H9 (cell line): ENCODE data around the gene EOGT. TPM values are rescaled to one million over a fixed set of nuclear protein-coding genes. Genes with fewer than 3 reads are reported as not detected.

ENCODE experiments used
- DNase-seq: peaks from one replicate; pipeline ENCODE4 v3.0.0-alpha.2; 2017
- H2AFZ ChIP-seq: one replicate; pipeline ENCODE4 v1.6.1; 2013; ENCODE audit warnings: mild to moderate bottlenecking, low read length, control low read depth, moderate library complexity
- H2AK5ac ChIP-seq: 2 replicates; pipeline ENCODE4 v1.6.1; 2013; ENCODE audit warnings: low read length, control low read depth, mixed read lengths; ENCODE audit not compliant: insufficient read length
- H2BK120ac ChIP-seq: one replicate; pipeline ENCODE4 v1.6.1; 2013; ENCODE audit warnings: low read depth, mild to moderate bottlenecking, low read length, control low read depth, inconsistent platforms; ENCODE audit not compliant: poor library complexity, severe bottlenecking
- H2BK12ac ChIP-seq: 2 replicates; pipeline ENCODE4 v1.6.1; 2013; ENCODE audit warnings: low read length, control low read depth, mixed read lengths, low read depth; ENCODE audit not compliant: insufficient read length
- H2BK15ac ChIP-seq: 2 replicates; pipeline ENCODE4 v1.6.1; 2013; ENCODE audit warnings: low read depth, low read length, control low read depth
- H2BK20ac ChIP-seq: one replicate; pipeline ENCODE4 v1.6.1; 2013; ENCODE audit warnings: low read depth, mild to moderate bottlenecking, low read length, control low read depth, inconsistent platforms; ENCODE audit not compliant: poor library complexity, severe bottlenecking
- H2BK5ac ChIP-seq: 2 replicates; pipeline ENCODE4 v1.6.1; 2013; ENCODE audit warnings: low read length, control low read depth, mixed read lengths; ENCODE audit not compliant: insufficient read length
- H3K14ac ChIP-seq: 2 replicates; pipeline ENCODE4 v1.6.1; 2013; ENCODE audit warnings: low read length, control low read depth; ENCODE audit not compliant: insufficient read depth
- H3K18ac ChIP-seq: 2 replicates; pipeline ENCODE4 v1.6.1; 2013; ENCODE audit warnings: low read depth, mild to moderate bottlenecking, mixed read lengths, low read length, control low read depth; ENCODE audit not compliant: insufficient read length
- H3K23ac ChIP-seq: 2 replicates; pipeline ENCODE4 v1.6.1; 2013; ENCODE audit warnings: low read length, control low read depth, mixed read lengths, low read depth; ENCODE audit not compliant: insufficient read length
- H3K23me2 ChIP-seq: 2 replicates; pipeline ENCODE4 v1.6.1; 2013; ENCODE audit warnings: low read depth, mild to moderate bottlenecking, mixed read lengths, low read length, control low read depth; ENCODE audit not compliant: insufficient read length, poor library complexity, severe bottlenecking
- H3K27ac ChIP-seq: 2 replicates; pipeline ENCODE4 v1.5.1; 2013; ENCODE audit warnings: low read length, control low read depth, mixed read lengths, low read depth; ENCODE audit not compliant: insufficient read length
- H3K27me3 ChIP-seq: 2 replicates; pipeline ENCODE4 v1.6.1; 2013; ENCODE audit warnings: low read length, control low read depth, inconsistent platforms; ENCODE audit not compliant: insufficient read depth
- H3K4ac ChIP-seq: 2 replicates; pipeline ENCODE4 v1.6.1; 2013; ENCODE audit warnings: low read depth, mild to moderate bottlenecking, control low read depth, inconsistent platforms, low read length, moderate library complexity
- H3K4me1 ChIP-seq: 2 replicates; pipeline ENCODE4 v1.6.1; 2013; ENCODE audit warnings: low read length, control low read depth, inconsistent platforms; ENCODE audit not compliant: insufficient read depth
- H3K4me2 ChIP-seq: 2 replicates; pipeline ENCODE4 v1.6.1; 2013; ENCODE audit warnings: low read length, control low read depth, mixed read lengths; ENCODE audit not compliant: insufficient read length, insufficient read depth
- H3K56ac ChIP-seq: 2 replicates; pipeline ENCODE4 v1.6.1; 2013; ENCODE audit warnings: low read depth, mild to moderate bottlenecking, mixed read lengths, low read length, control low read depth; ENCODE audit not compliant: insufficient read length
- H3K79me1 ChIP-seq: 2 replicates; pipeline ENCODE4 v1.6.1; 2013; ENCODE audit warnings: low read depth, mild to moderate bottlenecking, moderate library complexity, low read length, control low read depth, inconsistent platforms; ENCODE audit not compliant: insufficient read depth, poor library complexity, severe bottlenecking
- H3K79me2 ChIP-seq: 2 replicates; pipeline ENCODE4 v1.6.1; 2013; ENCODE audit warnings: low read length, control low read depth, inconsistent platforms; ENCODE audit not compliant: insufficient read depth
- H3K9ac ChIP-seq: 2 replicates; pipeline ENCODE4 v1.6.1; 2013; ENCODE audit warnings: low read length, control low read depth, mixed read lengths; ENCODE audit not compliant: insufficient read length; ENCODE audit errors: extremely low read depth
- H3K9me3 ChIP-seq: one replicate; pipeline ENCODE4 v1.6.1; 2013; ENCODE audit warnings: low read depth, low read length, inconsistent platforms; ENCODE audit not compliant: control insufficient read depth
- H3T11ph ChIP-seq: one replicate; pipeline ENCODE4 v1.6.1; 2013; ENCODE audit warnings: mild to moderate bottlenecking, low read length, control low read depth, inconsistent platforms
- H4K20me1 ChIP-seq: one replicate; pipeline ENCODE4 v1.6.1; 2013; ENCODE audit not compliant: control insufficient read depth, insufficient read length, insufficient read depth
- H4K5ac ChIP-seq: 2 replicates; pipeline ENCODE4 v1.6.1; 2013; ENCODE audit warnings: low read depth, mild to moderate bottlenecking, mixed read lengths, low read length, control low read depth; ENCODE audit not compliant: insufficient read length
- H4K8ac ChIP-seq: replicated peaks from 2 replicates; pipeline ENCODE4 v1.6.1; 2013; ENCODE audit warnings: low read length, control low read depth, mixed read lengths, low read depth; ENCODE audit not compliant: insufficient read length
- H4K91ac ChIP-seq: 2 replicates; pipeline ENCODE4 v1.6.1; 2013; ENCODE audit warnings: low read depth, mild to moderate bottlenecking, moderate library complexity, mixed read lengths, low read length, control low read depth; ENCODE audit not compliant: insufficient read length
- H3K27ac Mint-ChIP-seq, 3 experiments: 2 replicates in 2 of 3; 3 replicates in 1 of 3; pipeline ENCODE4 v1.8.0; 2020 to 2021; ENCODE audit warnings: mixed read lengths in 3 of 3, mild to moderate bottlenecking in 1 of 3, moderate library complexity in 1 of 3
- H3K27me3 Mint-ChIP-seq: 2 replicates; pipeline ENCODE4 v1.8.0; 2021; ENCODE audit warnings: low read depth, mild to moderate bottlenecking, moderate library complexity, mixed read lengths
- H3K36me3 Mint-ChIP-seq, 3 experiments: 2 replicates in 2 of 3; 3 replicates in 1 of 3; pipeline ENCODE4 v1.8.0; 2020 to 2021; ENCODE audit warnings: low read depth in 3 of 3, mixed read lengths in 3 of 3; ENCODE audit not compliant: insufficient read depth in 1 of 3
- H3K4me1 Mint-ChIP-seq, 2 experiments: 2 replicates each; pipeline ENCODE4 v1.8.0; 2020; ENCODE audit warnings: mixed read lengths in 2 of 2
- H3K4me3 Mint-ChIP-seq, 2 experiments: 2 replicates in 1 of 2; 3 replicates in 1 of 2; pipeline ENCODE4 v1.8.0; 2020 to 2021; ENCODE audit warnings: mild to moderate bottlenecking in 2 of 2, mixed read lengths in 2 of 2, moderate library complexity in 1 of 2
- H3K9me3 Mint-ChIP-seq, 2 experiments: 2 replicates in 1 of 2; 3 replicates in 1 of 2; pipeline ENCODE4 v1.8.0; 2020; ENCODE audit warnings: mild to moderate bottlenecking in 2 of 2, mixed read lengths in 2 of 2, moderate library complexity in 1 of 2
- WGBS: extraction: QIAGEN DNeasy Blood & Tissue Kit; methylation state at CpG from one replicate; pipeline ENCODE4 v1.1.7; 2013; ENCODE audit warnings: missing lambda C conversion rate, low lambda C conversion rate, mixed read lengths; ENCODE audit not compliant: insufficient read length; ENCODE audit errors: extremely low coverage; 5-methylcytosine and 5-hydroxymethylcytosine counted together
- total RNA-seq: library from RNA; stranded (reverse); gene quantifications from 2 replicates; pipeline ENCODE4 v1.2.1, GENCODE V29; 2021
- TF ChIP-seq, protein P1 (sequence below): fragments of 200-600 bp; sonication (generic); conservative IDR thresholded peaks from 3 replicates; pipeline ENCODE4 v1.8.0; 2021; ENCODE audit warnings: antibody characterized with exemption, mild to moderate bottlenecking

Gene EOGT
- total RNA-seq, 1 experiment from 2014 or later = 30.5 TPM

- no peak overlapping the region for H2BK12ac ChIP-seq
- no peak overlapping the region for H3K4ac ChIP-seq
- no peaks in the 10 kb centered on the region for H4K20me1 ChIP-seq
- no peak overlapping the region for H3K4me3 Mint-ChIP-seq
- H3K4me1 Mint-ChIP-seq = peaks cover 27 to 28% of the 10 kb centered on the region in 2 experiments
- no peak overlapping the region for H2BK120ac ChIP-seq
- H3K79me1 ChIP-seq = no peaks in the 10 kb centered on the region
- no peak overlapping the region for H2AFZ ChIP-seq
- H3K79me2 ChIP-seq = no peaks in the 10 kb centered on the region
- no peak overlapping the region for H3K14ac ChIP-seq
- no peak overlapping the region for H2BK15ac ChIP-seq
- H4K5ac ChIP-seq = no peak overlapping the region
- no peak overlapping the region for H3K27ac ChIP-seq
- peaks cover 6% of the 10 kb centered on the region; the same call in 1 of the 2 replicates for H3K4me1 ChIP-seq
- no peak for DNase-seq
- no peak overlapping the region for H4K91ac ChIP-seq
- no peak overlapping the region for H3K9ac ChIP-seq
- no peaks in the 10 kb centered on the region for H3K27me3 Mint-ChIP-seq
- no peak overlapping the region for H3K56ac ChIP-seq
- H2AK5ac ChIP-seq = no peak overlapping the region
- TF ChIP-seq, protein P1, sequence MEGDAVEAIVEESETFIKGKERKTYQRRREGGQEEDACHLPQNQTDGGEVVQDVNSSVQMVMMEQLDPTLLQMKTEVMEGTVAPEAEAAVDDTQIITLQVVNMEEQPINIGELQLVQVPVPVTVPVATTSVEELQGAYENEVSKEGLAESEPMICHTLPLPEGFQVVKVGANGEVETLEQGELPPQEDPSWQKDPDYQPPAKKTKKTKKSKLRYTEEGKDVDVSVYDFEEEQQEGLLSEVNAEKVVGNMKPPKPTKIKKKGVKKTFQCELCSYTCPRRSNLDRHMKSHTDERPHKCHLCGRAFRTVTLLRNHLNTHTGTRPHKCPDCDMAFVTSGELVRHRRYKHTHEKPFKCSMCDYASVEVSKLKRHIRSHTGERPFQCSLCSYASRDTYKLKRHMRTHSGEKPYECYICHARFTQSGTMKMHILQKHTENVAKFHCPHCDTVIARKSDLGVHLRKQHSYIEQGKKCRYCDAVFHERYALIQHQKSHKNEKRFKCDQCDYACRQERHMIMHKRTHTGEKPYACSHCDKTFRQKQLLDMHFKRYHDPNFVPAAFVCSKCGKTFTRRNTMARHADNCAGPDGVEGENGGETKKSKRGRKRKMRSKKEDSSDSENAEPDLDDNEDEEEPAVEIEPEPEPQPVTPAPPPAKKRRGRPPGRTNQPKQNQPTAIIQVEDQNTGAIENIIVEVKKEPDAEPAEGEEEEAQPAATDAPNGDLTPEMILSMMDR = no peak
- no CpG with 5 or more reads among the region's 5 CpGs for WGBS
- no peaks in the 10 kb centered on the region for H3K9me3 Mint-ChIP-seq
- no peaks in the 10 kb centered on the region for H3K27me3 ChIP-seq
- no peak overlapping the region for H3T11ph ChIP-seq
- no peak overlapping the region for H4K8ac ChIP-seq
- peak overlapping the region; percentile 34 for H2BK20ac ChIP-seq
- H3K4me2 ChIP-seq = no peak overlapping the region
- peaks cover 19 to 67% (median 35%) of the 10 kb centered on the region in 3 experiments for H3K36me3 Mint-ChIP-seq
- no peaks in the 10 kb centered on the region for H3K9me3 ChIP-seq
- H3K23ac ChIP-seq = no peak overlapping the region
- no peak overlapping the region for H3K18ac ChIP-seq
- H3K23me2 ChIP-seq = no peaks in the 10 kb centered on the region
- no peak overlapping the region for H2BK5ac ChIP-seq
- no peak overlapping the region; a peak in 2 of 7 replicates for H3K27ac Mint-ChIP-seq
Measured at GRCh38 chr3:69005791-69006482, 7.5 kb downstream of the EOGT start.
